K562 (cell line): ENCODE measurements around the gene KCNT1.

Experiments used
- CTCF ChIP-seq, 3 experiments: IDR thresholded peaks in 2 of 3; conservative IDR thresholded peaks in 1 of 3; 2 replicates each; pipeline ENCODE4 v1.5.1; 2011 to 2012; ENCODE audit warnings: low read length in 3 of 3, mild to moderate bottlenecking in 3 of 3, control low read depth in 2 of 3, improper control_type of control experiment in 1 of 3, inconsistent platforms in 1 of 3, low read depth in 1 of 3, mixed read lengths in 1 of 3, moderate library complexity in 1 of 3; ENCODE audit not compliant: insufficient read depth in 2 of 3
- DDX20 ChIP-seq: fragments of 450-650 bp; IDR thresholded peaks from 2 replicates; pipeline ENCODE4 v1.6.1; 2016; ENCODE audit warnings: missing genetic modification characterization, low read depth, mild to moderate bottlenecking, missing compliant biosample characterization, moderate library complexity
- HDGF ChIP-seq: fragments of 450-650 bp; IDR thresholded peaks from 2 replicates; pipeline ENCODE4 v1.6.1; 2016
- HMGXB4 ChIP-seq: sonication (generic); formaldehyde crosslinking; IDR thresholded peaks from 2 replicates; pipeline ENCODE4 v1.8.1; 2023; ENCODE audit warnings: mild to moderate bottlenecking, missing genetic modification reagents
- TCF7 ChIP-seq: sonication (generic); IDR thresholded peaks from 2 replicates; pipeline ENCODE4 v1.6.1; 2016; ENCODE audit warnings: antibody characterized with exemption, borderline replicate concordance
- ZNF143 ChIP-seq: sonication (generic); formaldehyde crosslinking; IDR thresholded peaks from 2 replicates; pipeline ENCODE4 v1.9.0; 2022; ENCODE audit warnings: mild to moderate bottlenecking, missing genetic modification reagents

GRCh38 chr9:135749171-135750045, 47.4 kb downstream of the KCNT1 start:
- TF ChIP-seq HMGXB4 (CRISPR knock-in tag) (no peak), TCF7 (no peak), CTCF (IDR thresholded peaks at IDR 0.05 in 2 of 3, conservative IDR thresholded peaks at IDR 0.05 in 1 of 3; ENCODE audit: insufficient read depth in 2 of 3, low read depth in 1 of 3, low read length in 3 of 3) (no peak), HDGF (no peak), DDX20 (no peak), ZNF143 (CRISPR knock-in tag) (no peak)
